Fibroblast of lung (primary cell): ENCODE results near the gene WNK2. TPM values are rescaled to one million over a fixed set of nuclear protein-coding genes. Genes with fewer than 3 reads are reported as not detected.

Experiments
- DNase-seq, 2 donors: peaks; one replicate each; pipeline versions ENCODE4 v3.0.0 to v3.0.0-alpha.2; 2010; ENCODE audit warnings: low read depth in 2 of 2
- H2AFZ ChIP-seq: 2 replicates; pipeline ENCODE4 v1.5.1; 2012; ENCODE audit warnings: low read length, control low read depth, inconsistent platforms
- H3K27ac ChIP-seq: 2 replicates; pipeline ENCODE4 v1.5.1; 2011; ENCODE audit warnings: low read length, control low read depth; ENCODE audit not compliant: insufficient read depth
- H3K27me3 ChIP-seq: 2 replicates; pipeline ENCODE4 v1.5.1; 2011; ENCODE audit warnings: mild to moderate bottlenecking, low read length; ENCODE audit not compliant: control insufficient read depth, insufficient read depth
- H3K36me3 ChIP-seq: 2 replicates; pipeline ENCODE4 v1.5.1; 2011; ENCODE audit warnings: low read length; ENCODE audit not compliant: control insufficient read depth, insufficient read depth
- H3K4me1 ChIP-seq: 2 replicates; pipeline ENCODE4 v1.5.1; 2011; ENCODE audit warnings: low read length; ENCODE audit not compliant: control insufficient read depth, insufficient read depth; ENCODE audit errors: extremely low read depth
- H3K4me2 ChIP-seq: 2 replicates; pipeline ENCODE4 v1.5.1; 2011; ENCODE audit warnings: low read length, control low read depth; ENCODE audit not compliant: insufficient read depth; ENCODE audit errors: extremely low read depth
- H3K4me3 ChIP-seq, 4 experiments: fragments of 200-600 bp in 1 of 4; sonication (generic) in 1 of 4; replicated peaks in 1 of 4; 2 replicates each; pipeline ENCODE4 v1.5.1; 2011 to 2016; ENCODE audit warnings: low read length in 4 of 4, low read depth in 3 of 4, mild to moderate bottlenecking in 3 of 4, control low read depth in 2 of 4, inconsistent platforms in 1 of 4, mixed read lengths in 1 of 4; ENCODE audit not compliant: insufficient read depth in 1 of 4; ENCODE audit errors: control extremely low read depth in 1 of 4
- H3K79me2 ChIP-seq: 2 replicates; pipeline ENCODE4 v1.5.1; 2012; ENCODE audit warnings: mild to moderate bottlenecking, low read length, inconsistent platforms; ENCODE audit not compliant: control insufficient read depth, insufficient read depth
- H3K9ac ChIP-seq: 2 replicates; pipeline ENCODE4 v1.5.1; 2011; ENCODE audit warnings: mild to moderate bottlenecking, low read length, control low read depth; ENCODE audit not compliant: insufficient read depth
- H3K9me3 ChIP-seq: 2 replicates; pipeline ENCODE4 v1.5.1; 2012; ENCODE audit warnings: low read depth, low read length; ENCODE audit not compliant: control insufficient read depth, insufficient read depth
- H4K20me1 ChIP-seq: 2 replicates; pipeline ENCODE4 v1.5.1; 2011; ENCODE audit warnings: low read length; ENCODE audit not compliant: control insufficient read depth, insufficient read depth; ENCODE audit errors: extremely low read depth
- EZH2 ChIP-seq: IDR thresholded peaks from 2 replicates; pipeline ENCODE4 v1.5.1; 2012; ENCODE audit warnings: low read length, control low read depth, mild to moderate bottlenecking; ENCODE audit errors: missing control alignments
- polyA plus RNA-seq, 2 donors: library from polyadenylated mRNA; depleted of rRNA in 1 of 2; stranded (reverse) in 1 of 2; unstranded in 1 of 2; fragments of >200 nt; gene quantifications; 2 replicates each; pipeline ENCODE4 v1.2.1, GENCODE V29; 2011 to 2012; ENCODE audit warnings: missing spikeins in 1 of 2
- total RNA-seq: library from RNA; depleted of rRNA; stranded (reverse); fragments of >200 nt; gene quantifications from 2 replicates; pipeline ENCODE4 v1.2.1, GENCODE V29; 2014
- TF ChIP-seq, protein P1 (sequence below), 2 donors: IDR thresholded peaks in 1 of 2; conservative IDR thresholded peaks in 1 of 2; 1 replicate in 1 of 2; 2 replicates in 1 of 2; pipeline ENCODE4 v1.5.1; 2011 to 2012; ENCODE audit warnings: low read length in 2 of 2, control low read depth in 1 of 2, inconsistent platforms in 1 of 2, low read depth in 1 of 2, mild to moderate bottlenecking in 1 of 2

The WNK2 gene
- total and polyA plus RNA-seq, 2 donors (not counting 1 experiment from before 2014, with no cell fraction given), result not detected

DNA sequence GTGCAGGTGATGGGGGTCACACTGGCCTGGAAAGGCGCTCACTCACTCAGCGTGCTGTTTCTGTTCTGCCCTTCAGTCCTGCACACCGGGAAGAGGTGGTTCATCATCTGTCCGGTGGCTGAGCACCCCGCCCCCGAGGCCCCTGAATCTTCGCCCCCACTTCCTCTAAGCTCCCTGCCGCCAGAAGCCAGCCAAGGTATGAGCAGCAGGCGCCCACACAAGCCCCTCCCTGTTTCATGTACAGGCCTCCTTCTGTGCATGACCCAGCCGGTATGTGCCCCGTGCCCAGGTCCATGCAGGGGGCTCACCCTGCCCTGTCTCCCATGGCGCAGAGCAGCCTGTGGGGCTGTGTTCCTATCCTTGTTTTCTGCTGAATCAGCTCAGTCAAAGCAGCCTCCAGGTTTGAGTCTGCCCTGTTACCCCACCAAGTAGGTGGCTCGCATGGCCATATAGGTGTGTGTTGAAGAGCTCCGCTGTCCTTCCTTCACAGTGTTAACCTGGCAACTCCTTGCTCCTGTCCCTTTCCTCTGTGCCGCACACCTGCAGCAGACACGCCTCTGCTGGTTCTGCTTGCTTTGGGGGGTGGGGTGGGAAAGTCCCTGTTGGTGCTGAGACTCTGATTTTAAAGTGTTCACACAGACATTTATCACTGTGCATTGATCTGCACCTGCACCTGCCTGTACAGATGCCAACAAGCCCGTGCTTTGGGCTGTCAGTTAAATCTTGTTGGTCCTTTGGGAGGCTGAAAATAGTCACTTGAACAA is 84.8 kb downstream of the WNK2 start:
- Histone ChIP-seq H3K27me3 (no peaks in the 10 kb centered on the region), H3K9ac (no peak overlapping the region), H3K36me3 (no peaks in the 10 kb centered on the region), H4K20me1 (no peaks in the 10 kb centered on the region), H3K9me3 (no peaks in the 10 kb centered on the region), H3K4me1 (no peaks in the 10 kb centered on the region), H3K79me2 (no peaks in the 10 kb centered on the region), H2AFZ (no peak overlapping the region), H3K4me2 (no peak overlapping the region), H3K4me3 (no peak overlapping the region), H3K27ac (no peak overlapping the region)
- TF ChIP-seq, protein P1, sequence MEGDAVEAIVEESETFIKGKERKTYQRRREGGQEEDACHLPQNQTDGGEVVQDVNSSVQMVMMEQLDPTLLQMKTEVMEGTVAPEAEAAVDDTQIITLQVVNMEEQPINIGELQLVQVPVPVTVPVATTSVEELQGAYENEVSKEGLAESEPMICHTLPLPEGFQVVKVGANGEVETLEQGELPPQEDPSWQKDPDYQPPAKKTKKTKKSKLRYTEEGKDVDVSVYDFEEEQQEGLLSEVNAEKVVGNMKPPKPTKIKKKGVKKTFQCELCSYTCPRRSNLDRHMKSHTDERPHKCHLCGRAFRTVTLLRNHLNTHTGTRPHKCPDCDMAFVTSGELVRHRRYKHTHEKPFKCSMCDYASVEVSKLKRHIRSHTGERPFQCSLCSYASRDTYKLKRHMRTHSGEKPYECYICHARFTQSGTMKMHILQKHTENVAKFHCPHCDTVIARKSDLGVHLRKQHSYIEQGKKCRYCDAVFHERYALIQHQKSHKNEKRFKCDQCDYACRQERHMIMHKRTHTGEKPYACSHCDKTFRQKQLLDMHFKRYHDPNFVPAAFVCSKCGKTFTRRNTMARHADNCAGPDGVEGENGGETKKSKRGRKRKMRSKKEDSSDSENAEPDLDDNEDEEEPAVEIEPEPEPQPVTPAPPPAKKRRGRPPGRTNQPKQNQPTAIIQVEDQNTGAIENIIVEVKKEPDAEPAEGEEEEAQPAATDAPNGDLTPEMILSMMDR (conservative IDR thresholded peaks at IDR 0.05 in 1 of 2, IDR thresholded peaks at IDR 0.05 in 1 of 2; ENCODE audit: low read depth in 1 of 2, low read length in 2 of 2), result no peak
- TF ChIP-seq EZH2, result no peak
- DNase-seq, result no peak

DNA sequence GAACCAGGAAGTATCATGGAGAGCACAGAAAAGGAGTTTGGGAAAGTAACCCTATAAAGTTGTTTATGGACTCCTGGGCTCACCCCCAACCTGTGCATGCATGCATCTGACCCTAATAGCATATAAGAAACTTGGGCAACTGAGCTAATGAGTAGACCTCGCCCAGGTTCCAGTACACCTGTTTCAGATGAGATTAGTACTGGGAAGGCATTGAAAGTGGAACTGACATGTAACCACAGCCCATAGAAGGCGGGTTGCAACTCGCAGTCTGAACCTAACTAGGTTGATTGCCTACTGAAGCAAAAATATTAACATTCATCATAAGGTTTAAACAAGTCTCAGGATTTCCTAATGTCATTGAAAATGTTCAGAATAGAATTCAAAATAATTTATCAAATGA is 87.0 kb downstream of the WNK2 start:
- DNase-seq, result no peak
- Histone ChIP-seq H3K27ac (no peak overlapping the region), H3K4me2 (no peak overlapping the region), H3K27me3 (no peaks in the 10 kb centered on the region), H3K9me3 (no peaks in the 10 kb centered on the region), H3K79me2 (no peaks in the 10 kb centered on the region), H3K4me1 (no peaks in the 10 kb centered on the region), H3K36me3 (no peaks in the 10 kb centered on the region), H4K20me1 (no peaks in the 10 kb centered on the region), H2AFZ (no peak overlapping the region), H3K4me3 (no peak overlapping the region), H3K9ac (no peak overlapping the region)
- TF ChIP-seq, protein P1 (conservative IDR thresholded peaks at IDR 0.05 in 1 of 2, IDR thresholded peaks at IDR 0.05 in 1 of 2; ENCODE audit: low read depth in 1 of 2, low read length in 2 of 2), result no peak
- no peak for TF ChIP-seq EZH2

DNA sequence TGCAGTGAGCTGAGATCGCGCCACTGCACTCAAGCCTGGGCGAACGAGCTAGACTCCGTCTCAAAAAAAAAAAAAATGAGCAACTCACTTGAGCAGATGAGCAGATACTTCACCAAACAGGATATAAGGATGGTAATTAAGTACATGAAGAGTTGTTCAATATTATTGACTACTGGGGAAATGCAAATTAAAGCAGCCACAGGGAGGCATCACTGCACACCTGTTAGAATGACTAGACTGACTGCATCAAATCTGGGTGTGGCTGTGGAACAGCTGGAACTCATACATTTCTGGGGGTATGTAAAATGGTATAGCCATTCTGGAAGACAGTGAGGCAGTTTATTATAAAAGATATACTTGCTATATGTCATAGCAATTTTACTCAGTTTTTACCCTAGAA is 93.0 kb downstream of the WNK2 start:
- TF ChIP-seq, protein P1 (conservative IDR thresholded peaks at IDR 0.05 in 1 of 2, IDR thresholded peaks at IDR 0.05 in 1 of 2; ENCODE audit: low read depth in 1 of 2, low read length in 2 of 2), result no peak
- TF ChIP-seq EZH2, result no peak
- H3K4me3 ChIP-seq, result no peak overlapping the region
- H4K20me1 ChIP-seq, result no peaks in the 10 kb centered on the region
- H3K36me3 ChIP-seq, result no peaks in the 10 kb centered on the region
- no peak overlapping the region for H3K9ac ChIP-seq
- DNase-seq, result no peak
- H3K4me1 ChIP-seq, result no peaks in the 10 kb centered on the region
- no peak overlapping the region for H3K27ac ChIP-seq
- H2AFZ ChIP-seq, result no peak overlapping the region
- no peaks in the 10 kb centered on the region for H3K27me3 ChIP-seq
- H3K4me2 ChIP-seq, result no peak overlapping the region
- H3K79me2 ChIP-seq, result no peaks in the 10 kb centered on the region
- no peaks in the 10 kb centered on the region for H3K9me3 ChIP-seq
